Natural killer cell (primary cell): ENCODE measurements around the gene RGS3. TPM values are rescaled to one million over a fixed set of nuclear protein-coding genes. Genes with fewer than 3 reads are reported as not detected.

Source experiments
- ATAC-seq, 3 donors: fragments of 150-1000 bp in 2 of 3; fragments of 200-7000 bp in 1 of 3; cut with Tn5 transposase; 1 replicate in 1 of 3; 2 replicates in 2 of 3; pipeline ENCODE4 v1.10.0; 2021; ENCODE audit warnings: mild to moderate bottlenecking in 2 of 3, moderate library complexity in 2 of 3
- DNase-seq, 2 donors: peaks; one replicate each; pipeline versions ENCODE4 v3.0.0 to v3.0.0-alpha.2; 2013 to 2021; ENCODE audit warnings: mixed read lengths in 1 of 2
- H3K27ac ChIP-seq: one replicate; pipeline ENCODE4 v1.5.1; 2013; ENCODE audit warnings: mild to moderate bottlenecking, low read length
- H3K27me3 ChIP-seq: one replicate; pipeline ENCODE4 v1.6.1; 2013; ENCODE audit warnings: low read length; ENCODE audit not compliant: control insufficient read depth, insufficient read depth
- H3K36me3 ChIP-seq: one replicate; pipeline ENCODE4 v1.6.1; 2013; ENCODE audit warnings: low read length; ENCODE audit not compliant: control insufficient read depth, insufficient read depth
- H3K4me1 ChIP-seq: one replicate; pipeline ENCODE4 v1.6.1; 2013; ENCODE audit warnings: low read length; ENCODE audit not compliant: control insufficient read depth, insufficient read depth
- H3K4me3 ChIP-seq: one replicate; pipeline ENCODE4 v1.5.1; 2013; ENCODE audit warnings: low read length
- H3K9me3 ChIP-seq: one replicate; pipeline ENCODE4 v1.6.1; 2013; ENCODE audit warnings: low read length; ENCODE audit not compliant: control insufficient read depth, insufficient read depth
- H3K27ac Mint-ChIP-seq, 2 donors: one replicate each; pipeline ENCODE4 v1.8.0; 2022; ENCODE audit warnings: mild to moderate bottlenecking in 2 of 2, mixed read lengths in 2 of 2, moderate library complexity in 1 of 2
- H3K27me3 Mint-ChIP-seq, 2 donors: one replicate each; pipeline ENCODE4 v1.8.0; 2022; ENCODE audit warnings: low read depth in 2 of 2, mixed read lengths in 2 of 2
- H3K36me3 Mint-ChIP-seq: one replicate; pipeline ENCODE4 v1.8.0; 2022; ENCODE audit warnings: mixed read lengths
- H3K4me1 Mint-ChIP-seq, 2 donors: one replicate each; pipeline ENCODE4 v1.8.0; 2022; ENCODE audit warnings: mixed read lengths in 2 of 2
- H3K4me3 Mint-ChIP-seq: one replicate; pipeline ENCODE4 v1.8.0; 2022; ENCODE audit warnings: mild to moderate bottlenecking, moderate library complexity, mixed read lengths
- H3K9me3 Mint-ChIP-seq, 2 donors: one replicate each; pipeline ENCODE4 v1.8.0; 2022; ENCODE audit warnings: mixed read lengths in 2 of 2
- WGBS: methylation state at CpG from one replicate; pipeline ENCODE4 v1.1.7; 2013; ENCODE audit warnings: missing lambda C conversion rate; ENCODE audit not compliant: insufficient coverage; 5-methylcytosine and 5-hydroxymethylcytosine counted together
- intact Hi-C: fragments of 100-400 bp; cut with micrococcal nuclease; formaldehyde crosslinking; loops from one replicate; pipeline ENCODE4 v1.14.2; 2022
- total RNA-seq, 4 donors: library from RNA; stranded (reverse); fragments of 120-200 nt in 1 of 4; gene quantifications; one replicate each; pipeline versions ENCODE4 v1.2.3 to v1.2.4, GENCODE V29; 2013 to 2022
- TF ChIP-seq, protein P1 (sequence below): fragments of 200-600 bp; IDR thresholded peaks from one replicate; pipeline ENCODE4 v1.8.0; 2022; ENCODE audit warnings: antibody characterized with exemption

Gene RGS3
- total RNA-seq, 3 donors from 2014 or later (not counting 1 experiment from before 2014, with no cell fraction given): 148 to 269 (median 190) TPM

DNA sequence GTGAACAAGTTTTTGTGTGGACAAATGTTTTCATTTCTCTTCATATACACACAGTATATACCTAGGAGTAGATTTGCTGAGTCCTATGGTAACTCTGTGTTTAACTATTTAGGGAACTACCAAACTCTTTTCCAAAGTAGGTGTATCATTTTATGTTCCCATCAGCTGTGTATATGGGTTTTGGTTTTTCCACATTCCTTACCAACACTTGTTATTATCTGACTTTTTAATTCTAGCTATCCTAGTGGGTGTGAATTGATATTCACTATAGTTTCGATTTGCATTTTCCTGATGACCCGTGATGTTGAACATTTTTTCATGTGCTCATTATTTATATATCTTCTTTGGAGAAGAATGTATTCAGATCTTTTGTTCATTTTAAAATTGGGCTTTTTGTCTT lies 3.7 kb downstream of the RGS3 start:
- intact Hi-C loops: no loop called here
- ATAC-seq: no peak
- TF ChIP-seq, protein P1, sequence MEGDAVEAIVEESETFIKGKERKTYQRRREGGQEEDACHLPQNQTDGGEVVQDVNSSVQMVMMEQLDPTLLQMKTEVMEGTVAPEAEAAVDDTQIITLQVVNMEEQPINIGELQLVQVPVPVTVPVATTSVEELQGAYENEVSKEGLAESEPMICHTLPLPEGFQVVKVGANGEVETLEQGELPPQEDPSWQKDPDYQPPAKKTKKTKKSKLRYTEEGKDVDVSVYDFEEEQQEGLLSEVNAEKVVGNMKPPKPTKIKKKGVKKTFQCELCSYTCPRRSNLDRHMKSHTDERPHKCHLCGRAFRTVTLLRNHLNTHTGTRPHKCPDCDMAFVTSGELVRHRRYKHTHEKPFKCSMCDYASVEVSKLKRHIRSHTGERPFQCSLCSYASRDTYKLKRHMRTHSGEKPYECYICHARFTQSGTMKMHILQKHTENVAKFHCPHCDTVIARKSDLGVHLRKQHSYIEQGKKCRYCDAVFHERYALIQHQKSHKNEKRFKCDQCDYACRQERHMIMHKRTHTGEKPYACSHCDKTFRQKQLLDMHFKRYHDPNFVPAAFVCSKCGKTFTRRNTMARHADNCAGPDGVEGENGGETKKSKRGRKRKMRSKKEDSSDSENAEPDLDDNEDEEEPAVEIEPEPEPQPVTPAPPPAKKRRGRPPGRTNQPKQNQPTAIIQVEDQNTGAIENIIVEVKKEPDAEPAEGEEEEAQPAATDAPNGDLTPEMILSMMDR: no peak
- Histone ChIP-seq H3K27me3 (no peaks in the 10 kb centered on the region), H3K4me3 (no peak overlapping the region), H3K27ac (no peak overlapping the region), H3K36me3 (no peaks in the 10 kb centered on the region), H3K4me1 (no peaks in the 10 kb centered on the region), H3K9me3 (no peaks in the 10 kb centered on the region)
- 93% methylated on average over 2 of the region's 2 CpGs for WGBS
- no peaks in the 10 kb centered on the region for H3K27me3 Mint-ChIP-seq
- peaks cover 0 to 3% of the 10 kb centered on the region in 2 donors for H3K9me3 Mint-ChIP-seq
- peaks cover 0 to 7% of the 10 kb centered on the region in 2 donors for H3K4me1 Mint-ChIP-seq
- peaks cover 7% of the 10 kb centered on the region for H3K36me3 Mint-ChIP-seq
- DNase-seq: no peak
- no peak overlapping the region for H3K27ac Mint-ChIP-seq
- no peak overlapping the region for H3K4me3 Mint-ChIP-seq

DNA sequence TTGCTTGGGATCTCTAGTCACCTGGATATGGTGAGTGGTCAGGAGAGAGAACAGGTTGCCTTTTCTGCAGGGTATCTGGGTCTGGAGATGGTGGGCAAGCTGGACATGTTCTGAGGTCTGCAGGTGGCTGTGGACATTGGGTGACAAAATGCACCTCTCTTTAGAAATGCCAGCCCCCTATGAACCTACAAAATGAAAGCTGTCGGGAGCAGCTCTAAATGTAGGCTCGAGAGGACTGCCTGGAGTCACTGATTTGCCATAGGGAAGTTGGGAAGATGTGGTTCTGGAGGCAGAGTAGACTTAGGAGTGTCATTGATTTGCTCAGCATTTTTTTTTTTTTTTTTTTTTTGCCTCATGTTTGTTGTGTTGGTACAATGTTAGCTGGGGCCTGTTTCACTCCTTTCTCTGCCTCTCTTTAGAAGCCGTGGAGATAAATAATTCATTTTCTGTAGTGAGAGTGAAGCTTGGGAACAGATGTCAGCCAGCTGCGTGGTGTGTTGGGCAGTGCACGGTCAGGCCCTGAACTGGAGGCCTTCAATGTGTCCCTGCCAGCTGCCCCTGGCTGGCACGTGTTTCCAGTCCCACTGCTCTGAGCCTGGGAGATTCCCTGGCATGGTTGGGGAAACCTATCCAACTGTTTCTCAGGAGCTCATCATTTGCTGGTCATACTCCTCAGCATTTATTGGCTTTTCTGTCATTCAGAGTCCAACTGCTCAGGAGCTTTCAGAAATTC lies 5.4 kb downstream of the RGS3 start:
- no peak overlapping the region for H3K4me3 ChIP-seq
- Mint-ChIP-seq H3K27ac (no peak overlapping the region), H3K36me3 (peaks cover 7% of the 10 kb centered on the region), H3K9me3 (peaks cover 0 to 3% of the 10 kb centered on the region in 2 donors), H3K27me3 (no peaks in the 10 kb centered on the region), H3K4me3 (no peak overlapping the region), H3K4me1 (peaks cover 0 to 7% of the 10 kb centered on the region in 2 donors)
- H3K27me3 ChIP-seq: no peaks in the 10 kb centered on the region
- ATAC-seq (no peak), DNase-seq (no peak)
- H3K27ac ChIP-seq: no peak overlapping the region
- H3K9me3 ChIP-seq: no peaks in the 10 kb centered on the region
- 97% methylated on average over 6 of the region's 6 CpGs for WGBS
- intact Hi-C loops: no loop called here
- TF ChIP-seq, protein P1: no peak
- H3K36me3 ChIP-seq: no peaks in the 10 kb centered on the region
- H3K4me1 ChIP-seq: no peaks in the 10 kb centered on the region

DNA sequence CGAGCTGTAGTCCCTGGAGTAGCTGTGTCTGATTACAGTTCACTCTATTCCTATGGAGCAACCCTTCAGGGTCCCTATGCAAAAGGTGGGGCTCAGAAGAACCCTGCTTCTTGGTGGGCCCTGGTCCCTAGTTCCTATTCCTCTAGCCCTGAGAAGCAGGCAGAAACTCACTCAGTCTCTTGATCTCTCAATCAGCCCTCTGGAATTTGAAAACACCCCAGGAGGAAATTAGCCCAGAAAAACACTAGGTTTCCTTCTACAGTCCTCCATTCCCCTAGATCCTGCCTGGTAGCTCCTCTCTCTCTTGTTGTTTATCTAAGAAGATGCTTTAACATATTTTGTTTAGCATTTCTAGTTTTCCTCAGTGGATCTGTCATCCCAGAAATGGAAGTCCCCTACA lies 7.6 kb downstream of the RGS3 start:
- intact Hi-C loops: no loop called here

More for the DNA sequence above, 7.6 kb downstream of the RGS3 start:
- H3K27me3 ChIP-seq: no peaks in the 10 kb centered on the region
- H3K9me3 ChIP-seq: no peaks in the 10 kb centered on the region
- Mint-ChIP-seq H3K36me3 (peaks cover 7% of the 10 kb centered on the region), H3K9me3 (peaks cover 0 to 3% of the 10 kb centered on the region in 2 donors), H3K4me1 (peaks cover 0 to 7% of the 10 kb centered on the region in 2 donors), H3K27me3 (no peaks in the 10 kb centered on the region), H3K27ac (no peak overlapping the region), H3K4me3 (no peak overlapping the region)
- no peaks in the 10 kb centered on the region for H3K4me1 ChIP-seq
- DNase-seq (no peak), ATAC-seq (no peak)
- H3K27ac ChIP-seq: no peak overlapping the region
- WGBS: 82% methylated on average over 1 of the region's 1 CpG
- no peak overlapping the region for H3K4me3 ChIP-seq
- TF ChIP-seq, protein P1: no peak
- no peaks in the 10 kb centered on the region for H3K36me3 ChIP-seq
